HG03196 (cell line): Measurements from ENCODE around the gene REEP5.
A peak's percentile ranks its signal among the peaks of the same experiment; 100 is the strongest.
"Not testable (repeated sequence)": the region's sequence is repeated elsewhere in the genome, so short reads cannot be mapped to it uniquely, and the experiment has no call there.

Experiments used
- ATAC-seq: cut with Tn5 transposase; IDR thresholded peaks from one replicate; pipeline ENCODE4 v1.9.1; 2021; ENCODE audit not compliant: unreplicated experiment

The REEP5 gene

GRCh38 chr5:112892776-112893175, 29.3 kb downstream of the REEP5 start:
- ATAC-seq: no peak

GRCh38 chr5:112892066-112892465, 30.0 kb downstream of the REEP5 start:
- ATAC-seq: not testable (repeated sequence)

- no peak for ATAC-seq
Measured at GRCh38 chr5:112886975-112887374, 35.1 kb downstream of the REEP5 start.

- no peak for ATAC-seq
Measured at GRCh38 chr5:112885001-112885400, 37.0 kb downstream of the REEP5 start.

GRCh38 chr5:112883192-112883591, 38.8 kb downstream of the REEP5 start:
- no peak for ATAC-seq

GRCh38 chr5:112880219-112880964, 41.6 kb downstream of the REEP5 start:
- no peak for ATAC-seq

- no peak for ATAC-seq
Measured at GRCh38 chr5:112878760-112879159, 43.3 kb downstream of the REEP5 start.

GRCh38 chr5:112878101-112878500, 43.9 kb downstream of the REEP5 start:
- ATAC-seq: no peak

GRCh38 chr5:112876362-112876761, 45.7 kb downstream of the REEP5 start:
- no peak for ATAC-seq

- no peak for ATAC-seq
Measured at GRCh38 chr5:112870966-112871365, 51.1 kb downstream of the REEP5 start.

- ATAC-seq: peak; percentile 55
Measured at GRCh38 chr5:112869948-112870347, 52.1 kb downstream of the REEP5 start.

- no peak for ATAC-seq
Measured at GRCh38 chr5:112867411-112867810, 54.6 kb downstream of the REEP5 start.

- ATAC-seq: no peak
Measured at GRCh38 chr5:112866739-112867138, 55.3 kb downstream of the REEP5 start.

GRCh38 chr5:112865128-112865527, 56.9 kb downstream of the REEP5 start:
- ATAC-seq: no peak

GRCh38 chr5:112863549-112863948, 58.5 kb downstream of the REEP5 start:
- no peak for ATAC-seq

- no peak for ATAC-seq
Measured at GRCh38 chr5:112862085-112862484, 59.9 kb downstream of the REEP5 start.

- ATAC-seq: no peak
Measured at GRCh38 chr5:112861638-112861985, 60.4 kb downstream of the REEP5 start.

GRCh38 chr5:112860929-112861637, 60.9 kb downstream of the REEP5 start, which contains the start of gene SRP19:
Gene SRP19 (plus strand): TSS chr5:112861287. CDS start chr5:112861377, 90 bp downstream.
- peak; percentile 99 for ATAC-seq

- ATAC-seq: not testable (repeated sequence)
Measured at GRCh38 chr5:112860571-112860928, 61.5 kb downstream of the REEP5 start.

- ATAC-seq: no peak
Measured at GRCh38 chr5:112857866-112858265, 64.2 kb downstream of the REEP5 start.

- no peak for ATAC-seq
Measured at GRCh38 chr5:112854651-112855050, 67.4 kb downstream of the REEP5 start.

- ATAC-seq: no peak
Measured at GRCh38 chr5:112849912-112850311, 72.1 kb downstream of the REEP5 start.
